D721Med (cell line): ENCODE results near the gene ORC6.

Source experiments
- DNase-seq: peaks from one replicate; pipeline ENCODE4 v3.0.0; 2011; ENCODE audit warnings: low spot score; ENCODE audit not compliant: insufficient read length
- FAIRE-seq: peaks from 2 replicates; lab custom pipeline; 2011; peaks lifted over from hg19 to GRCh38; lab: Jason Lieb, UNC
- TF ChIP-seq, protein P1 (sequence below): IDR thresholded peaks from 2 replicates; pipeline ENCODE4 v1.5.1; 2012; ENCODE audit warnings: mild to moderate bottlenecking, control low read depth; ENCODE audit not compliant: insufficient read depth; ENCODE audit errors: missing control alignments

The ORC6 gene

DNA sequence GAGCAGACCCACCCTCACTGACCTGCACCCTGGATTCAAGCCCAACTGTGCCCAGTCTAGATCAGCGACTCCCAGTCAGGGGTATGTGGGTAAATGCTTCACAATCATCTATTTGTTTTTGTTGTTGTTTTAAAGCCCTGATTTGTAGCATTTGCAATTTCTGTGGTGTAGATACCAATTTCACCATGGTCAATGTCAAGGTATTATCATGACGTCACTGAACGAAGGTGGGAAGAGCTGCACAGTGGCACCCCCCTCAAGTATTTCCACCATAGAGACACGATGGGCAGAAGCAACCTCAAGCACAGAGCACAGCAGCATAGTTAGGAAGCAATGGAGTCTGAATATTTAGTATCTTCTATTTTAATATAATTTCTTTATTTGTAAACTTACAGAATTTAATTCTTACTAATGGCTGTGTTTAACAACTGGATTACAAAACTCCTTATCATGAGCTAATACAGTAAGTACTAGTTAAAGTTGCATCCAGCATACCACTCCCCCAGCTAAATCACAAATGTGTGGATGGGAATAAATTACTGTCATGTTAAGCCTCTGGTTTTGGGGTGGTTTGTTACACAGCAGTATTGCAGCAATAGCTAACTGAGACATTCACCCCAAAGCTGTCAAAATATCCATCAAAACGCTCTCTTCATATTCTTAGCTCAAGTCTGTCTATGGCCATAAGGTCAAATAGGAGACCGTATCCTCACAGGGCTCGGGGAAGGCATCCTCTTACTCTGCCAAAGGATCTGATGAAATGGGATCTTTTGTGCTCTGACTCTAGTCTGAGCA, 25.5 kb downstream of the ORC6 start:
- TF ChIP-seq, protein P1, sequence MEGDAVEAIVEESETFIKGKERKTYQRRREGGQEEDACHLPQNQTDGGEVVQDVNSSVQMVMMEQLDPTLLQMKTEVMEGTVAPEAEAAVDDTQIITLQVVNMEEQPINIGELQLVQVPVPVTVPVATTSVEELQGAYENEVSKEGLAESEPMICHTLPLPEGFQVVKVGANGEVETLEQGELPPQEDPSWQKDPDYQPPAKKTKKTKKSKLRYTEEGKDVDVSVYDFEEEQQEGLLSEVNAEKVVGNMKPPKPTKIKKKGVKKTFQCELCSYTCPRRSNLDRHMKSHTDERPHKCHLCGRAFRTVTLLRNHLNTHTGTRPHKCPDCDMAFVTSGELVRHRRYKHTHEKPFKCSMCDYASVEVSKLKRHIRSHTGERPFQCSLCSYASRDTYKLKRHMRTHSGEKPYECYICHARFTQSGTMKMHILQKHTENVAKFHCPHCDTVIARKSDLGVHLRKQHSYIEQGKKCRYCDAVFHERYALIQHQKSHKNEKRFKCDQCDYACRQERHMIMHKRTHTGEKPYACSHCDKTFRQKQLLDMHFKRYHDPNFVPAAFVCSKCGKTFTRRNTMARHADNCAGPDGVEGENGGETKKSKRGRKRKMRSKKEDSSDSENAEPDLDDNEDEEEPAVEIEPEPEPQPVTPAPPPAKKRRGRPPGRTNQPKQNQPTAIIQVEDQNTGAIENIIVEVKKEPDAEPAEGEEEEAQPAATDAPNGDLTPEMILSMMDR, result no peak
- no peak for DNase-seq
- FAIRE-seq, result no peak

DNA sequence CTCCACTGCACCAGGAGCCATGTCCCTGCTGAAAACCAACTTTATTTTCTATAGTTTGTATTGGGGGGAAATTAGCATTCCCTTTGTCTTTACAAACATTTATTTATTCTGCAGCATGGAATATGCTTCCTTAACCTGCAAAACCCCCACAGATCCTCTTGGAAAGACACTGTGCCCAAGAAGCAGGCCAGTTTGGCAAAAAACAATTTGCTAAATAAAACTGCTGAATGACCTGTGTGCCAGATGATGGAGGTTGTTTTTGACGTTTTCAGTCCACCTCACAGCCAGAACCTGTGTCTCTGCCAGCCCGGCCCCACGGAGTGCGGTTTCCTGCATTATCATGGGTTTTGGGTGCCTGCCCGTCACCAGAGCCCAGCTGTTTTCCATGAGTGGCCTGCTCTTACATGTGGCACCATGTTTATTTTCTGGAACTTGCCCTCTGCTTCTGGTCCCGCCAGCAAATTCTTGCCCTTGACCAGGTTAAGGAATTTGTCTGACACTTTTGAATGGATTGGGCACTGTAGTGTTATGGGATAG, 26.4 kb downstream of the ORC6 start:
- FAIRE-seq, result no peak
- TF ChIP-seq, protein P1, result no peak
- no peak for DNase-seq

DNA sequence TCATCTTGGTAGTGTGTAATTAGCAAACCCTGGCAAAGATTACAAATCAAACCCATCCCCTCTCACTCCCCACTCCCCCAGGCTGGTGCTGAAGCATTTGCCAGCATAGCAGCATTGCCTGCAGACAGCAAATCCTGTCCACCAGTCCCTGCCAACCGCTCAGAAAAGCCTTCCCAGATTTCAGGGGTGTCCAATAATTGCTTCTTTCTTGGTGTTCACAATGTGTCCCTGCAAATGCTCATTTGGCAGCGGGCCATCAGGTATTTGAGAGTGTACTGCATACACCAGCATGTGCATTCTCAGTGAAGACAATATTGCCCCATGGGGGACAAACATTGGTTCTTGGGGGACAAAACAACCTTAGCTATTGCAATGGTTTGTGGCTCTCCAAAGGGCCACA, 28.2 kb downstream of the ORC6 start:
- no peak for DNase-seq
- TF ChIP-seq, protein P1, result no peak
- no peak for FAIRE-seq

DNA sequence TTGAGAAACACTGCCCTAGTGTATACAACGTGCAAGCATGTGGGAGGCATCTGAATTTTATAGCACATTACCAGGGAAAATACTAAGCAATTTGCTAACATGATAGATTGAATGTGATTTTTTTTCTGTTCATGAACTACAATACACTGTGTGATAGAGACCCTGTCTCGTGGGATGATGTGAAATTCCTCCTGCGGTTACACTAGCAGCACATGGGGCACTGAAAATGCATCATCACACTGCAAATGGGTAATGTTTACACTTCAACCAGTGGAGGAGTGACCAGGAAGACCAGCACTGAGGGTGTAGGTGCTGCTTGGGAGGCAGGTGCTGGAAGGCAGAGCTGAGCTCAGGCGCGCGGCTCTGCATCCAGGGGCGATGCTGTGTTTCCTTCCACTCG, 28.8 kb downstream of the ORC6 start:
- TF ChIP-seq, protein P1, result no peak
- no peak for FAIRE-seq
- DNase-seq, result no peak

DNA sequence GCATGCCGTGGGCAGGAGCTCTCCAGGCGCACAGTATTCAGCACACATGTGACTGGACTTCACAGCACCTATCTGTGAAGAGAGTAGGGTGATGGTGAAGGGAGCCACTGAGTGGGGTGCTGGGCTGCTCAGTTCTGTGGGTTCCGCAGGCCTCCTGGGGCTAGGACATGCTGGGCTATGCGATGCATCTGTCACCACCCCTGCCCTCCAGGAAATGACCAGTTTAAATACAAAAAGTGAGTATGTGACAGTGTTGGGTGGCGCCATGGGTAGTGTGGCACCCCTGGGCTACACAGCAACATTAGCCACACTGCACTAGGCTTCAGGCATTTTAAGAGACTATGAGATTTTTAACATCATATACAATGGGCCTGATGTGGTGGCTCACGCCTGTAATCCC, 30.1 kb downstream of the ORC6 start:
- FAIRE-seq, result no peak
- TF ChIP-seq, protein P1, result no peak

DNA sequence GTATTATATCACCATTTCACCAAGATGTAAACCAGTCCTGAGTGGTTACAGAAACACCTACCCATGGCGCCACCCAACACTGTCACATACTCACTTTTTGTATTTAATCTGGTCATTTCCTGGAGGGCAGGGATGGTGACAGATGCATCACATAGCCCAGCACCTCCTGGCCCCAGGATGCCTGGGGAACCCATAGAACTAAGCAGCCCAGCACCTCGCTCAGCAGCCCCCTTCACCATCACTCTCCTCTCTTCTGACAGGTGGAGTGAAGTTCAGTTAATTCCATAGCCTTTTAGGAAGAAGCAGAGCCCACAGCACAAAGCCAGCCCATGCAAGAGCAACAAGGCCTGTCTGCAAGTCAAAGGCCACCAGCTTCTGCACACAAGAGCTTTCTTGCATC, 31.2 kb downstream of the ORC6 start:
- FAIRE-seq, result no peak
- TF ChIP-seq, protein P1, result no peak
- no peak for DNase-seq

More for the DNA sequence above, 30.1 kb downstream of the ORC6 start:
- no peak for DNase-seq

DNA sequence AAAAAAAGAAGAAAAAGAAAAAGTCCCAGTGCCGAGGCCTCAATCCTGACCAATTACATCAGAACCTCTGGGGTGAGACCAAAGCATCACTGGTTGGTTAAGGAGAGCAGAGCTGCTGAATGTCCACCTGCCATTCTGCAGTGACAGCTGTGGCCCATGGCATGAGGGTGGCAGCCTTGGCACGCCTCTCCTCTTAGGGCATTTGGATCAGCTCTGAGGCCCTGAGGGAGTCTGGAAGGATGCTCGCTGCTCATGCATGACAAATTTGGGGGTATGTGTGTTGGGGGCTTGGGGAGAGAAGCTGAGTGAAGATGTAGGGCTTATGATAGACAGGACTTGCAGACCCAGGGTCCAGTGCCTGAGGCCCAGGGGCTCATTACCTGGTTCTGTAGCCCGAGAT, 32.4 kb downstream of the ORC6 start:
- TF ChIP-seq, protein P1, result no peak
- FAIRE-seq, result no peak
- no peak for DNase-seq
